Measurements from ENCODE around the gene ENC1.

ENC1 gene

GRCh38 chr5:74636149-74636548 lies 4.4 kb downstream of the ENC1 start:
- TF ChIP-seq POU2F2 (IDR thresholded peaks at IDR 0.05; ENCODE audit: low read depth, low read length) (no peak), POLR2AphosphoS5 (IDR thresholded peaks at IDR 0.05; ENCODE audit: low read depth, low read length) (no peak), POLR2A (IDR thresholded peaks at IDR 0.05; ENCODE audit: low read depth, low read length) (no peak), SPI1 (IDR thresholded peaks at IDR 0.05; ENCODE audit: low read depth, low read length) (no peak), TAF1 (IDR thresholded peaks at IDR 0.05; ENCODE audit: low read depth, low read length) (no peak), PAX5 (IDR thresholded peaks at IDR 0.05; ENCODE audit: insufficient read depth, low read length, severe bottlenecking) (no peak)
- FAIRE-seq = no peak

GRCh38 chr5:74634611-74635286 lies 5.8 kb downstream of the ENC1 start:
- DNase-seq (ENCODE audit: insufficient read length, low spot score) (no peak), FAIRE-seq (no peak)
- TF ChIP-seq PAX5 (IDR thresholded peaks at IDR 0.05; ENCODE audit: insufficient read depth, low read length, severe bottlenecking) (no peak), TAF1 (IDR thresholded peaks at IDR 0.05; ENCODE audit: low read depth, low read length) (no peak), POLR2A (IDR thresholded peaks at IDR 0.05; ENCODE audit: low read depth, low read length) (no peak), POU2F2 (IDR thresholded peaks at IDR 0.05; ENCODE audit: low read depth, low read length) (no peak), SPI1 (IDR thresholded peaks at IDR 0.05; ENCODE audit: low read depth, low read length) (no peak)

More at GRCh38 chr5:74636149-74636548, 4.4 kb downstream of the ENC1 start:
- DNase-seq (ENCODE audit: insufficient read length, low spot score) = no peak

GRCh38 chr5:74633695-74634094 lies 6.8 kb downstream of the ENC1 start:
- DNase-seq (ENCODE audit: insufficient read length, low spot score) (no peak), FAIRE-seq (no peak)
- TF ChIP-seq PAX5 (IDR thresholded peaks at IDR 0.05; ENCODE audit: insufficient read depth, low read length, severe bottlenecking) (no peak), POLR2AphosphoS5 (IDR thresholded peaks at IDR 0.05; ENCODE audit: low read depth, low read length) (no peak), POU2F2 (IDR thresholded peaks at IDR 0.05; ENCODE audit: low read depth, low read length) (no peak), TAF1 (IDR thresholded peaks at IDR 0.05; ENCODE audit: low read depth, low read length) (no peak), POLR2A (IDR thresholded peaks at IDR 0.05; ENCODE audit: low read depth, low read length) (no peak), SPI1 (IDR thresholded peaks at IDR 0.05; ENCODE audit: low read depth, low read length) (no peak)

- FAIRE-seq (no peak), DNase-seq (ENCODE audit: insufficient read length, low spot score) (no peak)
- TF ChIP-seq PAX5 (IDR thresholded peaks at IDR 0.05; ENCODE audit: insufficient read depth, low read length, severe bottlenecking) (no peak), POLR2A (IDR thresholded peaks at IDR 0.05; ENCODE audit: low read depth, low read length) (no peak), SPI1 (IDR thresholded peaks at IDR 0.05; ENCODE audit: low read depth, low read length) (no peak), POLR2AphosphoS5 (IDR thresholded peaks at IDR 0.05; ENCODE audit: low read depth, low read length) (no peak), TAF1 (IDR thresholded peaks at IDR 0.05; ENCODE audit: low read depth, low read length) (no peak), POU2F2 (IDR thresholded peaks at IDR 0.05; ENCODE audit: low read depth, low read length) (no peak)
Observed at GRCh38 chr5:74632947-74633356, 7.6 kb downstream of the ENC1 start.

DNA sequence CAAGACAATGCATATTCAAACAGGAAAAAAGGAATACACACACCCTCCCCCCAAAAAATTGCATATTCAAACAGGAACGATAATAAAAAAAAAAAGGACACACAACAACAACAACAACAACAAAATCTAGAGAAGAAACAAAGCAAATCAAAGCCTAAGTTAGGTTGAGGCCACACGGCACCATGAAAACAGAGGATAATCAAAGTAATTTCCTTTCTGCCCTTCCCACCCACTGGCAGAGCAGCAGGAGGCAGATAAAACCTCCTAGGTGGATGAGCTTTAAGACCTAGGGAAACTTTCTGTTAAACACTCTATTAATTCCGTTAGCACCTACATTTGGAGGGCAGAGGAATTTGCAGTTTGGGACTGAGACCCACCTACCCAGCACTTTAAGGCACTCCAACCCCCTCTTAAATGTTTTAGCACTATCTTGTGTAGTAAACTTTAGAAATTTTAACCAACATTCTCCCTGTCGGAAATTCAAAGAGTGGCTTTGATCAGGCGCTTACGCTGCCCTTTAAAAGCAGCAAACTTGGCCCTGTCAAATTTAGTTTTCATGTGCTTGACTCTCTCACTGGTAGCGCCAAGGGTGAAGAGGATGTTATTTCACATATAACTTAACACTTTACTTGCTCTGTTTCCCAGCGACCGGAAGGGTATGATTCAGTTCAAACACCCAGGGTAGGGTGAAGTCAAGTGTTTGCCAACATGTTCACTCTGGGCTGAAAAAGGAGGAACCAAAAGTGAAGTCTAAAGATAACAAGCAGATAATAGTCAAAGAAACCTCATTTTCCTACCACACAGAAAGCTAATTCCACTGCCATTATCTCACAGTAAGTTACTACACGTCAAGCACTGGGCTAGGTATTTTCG lies 9.2 kb downstream of the ENC1 start:
- FAIRE-seq (peak; percentile 92), DNase-seq (ENCODE audit: insufficient read length, low spot score) (peak; percentile 43)
- no peak for TF ChIP-seq POLR2A (IDR thresholded peaks at IDR 0.05; ENCODE audit: low read depth, low read length)
- TF ChIP-seq SPI1 (IDR thresholded peaks at IDR 0.05; ENCODE audit: low read depth, low read length) = peak; percentile 47

DNA sequence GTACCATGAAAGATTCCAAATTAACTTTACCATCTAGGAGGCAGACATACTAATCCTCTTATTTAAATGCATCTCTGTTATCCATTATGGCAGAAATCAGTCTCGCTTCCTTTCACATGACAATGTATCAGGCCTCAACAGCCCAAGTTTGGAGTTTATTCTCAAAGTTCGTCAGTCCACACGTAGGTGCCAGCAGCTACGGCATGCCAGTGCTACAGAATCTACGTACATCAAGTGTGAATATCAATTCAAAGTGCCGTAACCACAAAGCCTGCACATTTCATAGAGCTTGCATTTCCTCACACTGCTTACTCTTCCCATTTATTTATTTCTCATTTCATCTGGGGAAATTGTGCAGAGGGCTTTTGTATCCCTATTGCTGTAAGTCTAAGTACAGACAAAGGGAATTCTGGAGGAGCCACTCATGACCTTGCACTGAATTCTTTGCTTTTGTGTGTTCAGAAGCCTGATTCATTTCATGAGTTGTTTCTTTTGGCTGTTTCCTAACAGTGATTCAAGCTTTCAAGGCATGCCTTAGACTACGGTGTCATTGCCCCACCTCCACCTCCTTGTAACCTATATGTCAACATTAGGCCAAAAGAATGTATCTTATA lies 10.0 kb downstream of the ENC1 start:
- FAIRE-seq (no peak), DNase-seq (ENCODE audit: insufficient read length, low spot score) (no peak)
- TF ChIP-seq POLR2A (IDR thresholded peaks at IDR 0.05; ENCODE audit: low read depth, low read length) (0 out of 2 replicates have a peak, but pooled peaks have one; percentile 33), PAX5 (IDR thresholded peaks at IDR 0.05; ENCODE audit: insufficient read depth, low read length, severe bottlenecking) (no peak), TAF1 (IDR thresholded peaks at IDR 0.05; ENCODE audit: low read depth, low read length) (no peak)

GRCh38 chr5:74629326-74629725 lies 11.2 kb downstream of the ENC1 start:
- FAIRE-seq (no peak), DNase-seq (ENCODE audit: insufficient read length, low spot score) (no peak)
- TF ChIP-seq SPI1 (IDR thresholded peaks at IDR 0.05; ENCODE audit: low read depth, low read length) = no peak
- no peak for TF ChIP-seq TAF1 (IDR thresholded peaks at IDR 0.05; ENCODE audit: low read depth, low read length)
- no peak for TF ChIP-seq POLR2A (IDR thresholded peaks at IDR 0.05; ENCODE audit: low read depth, low read length)
- TF ChIP-seq POU2F2 (IDR thresholded peaks at IDR 0.05; ENCODE audit: low read depth, low read length) = no peak
- TF ChIP-seq POLR2AphosphoS5 (IDR thresholded peaks at IDR 0.05; ENCODE audit: low read depth, low read length) = no peak
- TF ChIP-seq PAX5 (IDR thresholded peaks at IDR 0.05; ENCODE audit: insufficient read depth, low read length, severe bottlenecking) = no peak

GRCh38 chr5:74628359-74628758 lies 12.2 kb downstream of the ENC1 start:
- TF ChIP-seq SPI1 (IDR thresholded peaks at IDR 0.05; ENCODE audit: low read depth, low read length) (no peak), PAX5 (IDR thresholded peaks at IDR 0.05; ENCODE audit: insufficient read depth, low read length, severe bottlenecking) (no peak), POU2F2 (IDR thresholded peaks at IDR 0.05; ENCODE audit: low read depth, low read length) (no peak), POLR2A (IDR thresholded peaks at IDR 0.05; ENCODE audit: low read depth, low read length) (no peak), TAF1 (IDR thresholded peaks at IDR 0.05; ENCODE audit: low read depth, low read length) (no peak)
- DNase-seq (ENCODE audit: insufficient read length, low spot score) (no peak), FAIRE-seq (no peak)

- FAIRE-seq (no peak), DNase-seq (ENCODE audit: insufficient read length, low spot score) (no peak)
- no peak for TF ChIP-seq POU2F2 (IDR thresholded peaks at IDR 0.05; ENCODE audit: low read depth, low read length)
- TF ChIP-seq POLR2AphosphoS5 (IDR thresholded peaks at IDR 0.05; ENCODE audit: low read depth, low read length) = peak; percentile 40; the same call in 1 of the 2 replicates
Observed at GRCh38 chr5:74627646-74628279, 12.8 kb downstream of the ENC1 start.
